Measurements from ENCODE around the gene BLNK. TPM values are rescaled to one million over a fixed set of nuclear protein-coding genes. Genes with fewer than 3 reads are reported as not detected.

The BLNK gene
- total RNA-seq, 1 experiment from 2014 or later = 1.0 TPM

- ChIA-PET CTCF (no interaction called here), POLR2A (ENCODE audit: unreplicated experiment) (no interaction called here)
- no peaks in the 10 kb centered on the region for H3K79me2 ChIP-seq (ENCODE audit: low read depth)
- no peak overlapping the region for H3K4me3 ChIP-seq
- BruUV-seq (replicated peaks) = no TSS peak
- no peaks in the 10 kb centered on the region for H3K4me1 ChIP-seq (replicated peaks; ENCODE audit: insufficient read depth)
- H3K9me3 ChIP-seq (ENCODE audit: insufficient read depth, low read depth) = no peaks in the 10 kb centered on the region
- H3K4me2 ChIP-seq = no peak overlapping the region
- no peak for TF ChIP-seq CTCF (conservative IDR thresholded peaks at IDR 0.05)
- no peak for TF ChIP-seq EZH2 (IDR thresholded peaks at IDR 0.05; ENCODE audit: low read depth)
- no peaks in the 10 kb centered on the region for H3K9me2 ChIP-seq (ENCODE audit: insufficient read depth)
- H4K20me1 ChIP-seq (ENCODE audit: insufficient read depth) = no peaks in the 10 kb centered on the region
- H3F3A ChIP-seq (ENCODE audit: insufficient read depth, low read depth) = no peaks in the 10 kb centered on the region
- intact Hi-C loops (cut with micrococcal nuclease; ENCODE audit: unreplicated experiment) = no loop called here
- H3K36me3 ChIP-seq (ENCODE audit: low read depth) = no peaks in the 10 kb centered on the region
- H3K27me3 ChIP-seq (ENCODE audit: insufficient read depth, low read depth) = no peaks in the 10 kb centered on the region
- DNase-seq = no peak
- no peak overlapping the region for H3K27ac ChIP-seq
- no peak overlapping the region for H2AFZ ChIP-seq
Measured at GRCh38 chr10:96218826-96219225, 52.5 kb downstream of the BLNK start.

- TF ChIP-seq EZH2 (IDR thresholded peaks at IDR 0.05; ENCODE audit: low read depth) = no peak
- no peak for TF ChIP-seq CTCF (conservative IDR thresholded peaks at IDR 0.05)
- Histone ChIP-seq H3K4me1 (replicated peaks; ENCODE audit: insufficient read depth) (no peaks in the 10 kb centered on the region), H3K9me2 (ENCODE audit: insufficient read depth) (no peaks in the 10 kb centered on the region), H3K4me2 (no peak overlapping the region), H3K4me3 (no peak overlapping the region), H3K79me2 (ENCODE audit: low read depth) (no peaks in the 10 kb centered on the region), H3F3A (ENCODE audit: insufficient read depth, low read depth) (no peaks in the 10 kb centered on the region), H3K9me3 (ENCODE audit: insufficient read depth, low read depth) (no peaks in the 10 kb centered on the region), H4K20me1 (ENCODE audit: insufficient read depth) (no peaks in the 10 kb centered on the region), H3K36me3 (ENCODE audit: low read depth) (no peaks in the 10 kb centered on the region), H3K27me3 (ENCODE audit: insufficient read depth, low read depth) (no peaks in the 10 kb centered on the region), H3K27ac (no peak overlapping the region), H2AFZ (no peak overlapping the region)
- BruUV-seq (replicated peaks) = no TSS peak
- ChIA-PET CTCF (no interaction called here), POLR2A (ENCODE audit: unreplicated experiment) (no interaction called here)
- no peak for DNase-seq
- intact Hi-C loops (cut with micrococcal nuclease; ENCODE audit: unreplicated experiment) = loop anchor here (2.0 kb wide), 1 partner anchor 25 kb away; no protein-coding TSS in a partner anchor
Measured at GRCh38 chr10:96217711-96218110, 53.7 kb downstream of the BLNK start.

GRCh38 chr10:96216775-96217174, 54.6 kb downstream of the BLNK start:
- no peaks in the 10 kb centered on the region for H3K27me3 ChIP-seq (ENCODE audit: insufficient read depth, low read depth)
- no peak overlapping the region for H3K4me2 ChIP-seq
- H3K9me3 ChIP-seq (ENCODE audit: insufficient read depth, low read depth) = no peaks in the 10 kb centered on the region
- H2AFZ ChIP-seq = no peak overlapping the region
- intact Hi-C loops (cut with micrococcal nuclease; ENCODE audit: unreplicated experiment) = loop anchor here (2.0 kb wide), 1 partner anchor 24 kb away; no protein-coding TSS in a partner anchor
- no peaks in the 10 kb centered on the region for H3K79me2 ChIP-seq (ENCODE audit: low read depth)
- ChIA-PET POLR2A (ENCODE audit: unreplicated experiment) (no interaction called here), CTCF (no interaction called here)
- no peaks in the 10 kb centered on the region for H3K9me2 ChIP-seq (ENCODE audit: insufficient read depth)
- H3K27ac ChIP-seq = no peak overlapping the region
- H3K4me1 ChIP-seq (replicated peaks; ENCODE audit: insufficient read depth) = no peaks in the 10 kb centered on the region
- DNase-seq = no peak
- no peaks in the 10 kb centered on the region for H3F3A ChIP-seq (ENCODE audit: insufficient read depth, low read depth)
- no peak for TF ChIP-seq EZH2 (IDR thresholded peaks at IDR 0.05; ENCODE audit: low read depth)
- TF ChIP-seq CTCF (conservative IDR thresholded peaks at IDR 0.05) = no peak
- H3K36me3 ChIP-seq (ENCODE audit: low read depth) = no peaks in the 10 kb centered on the region
- BruUV-seq (replicated peaks) = no TSS peak
- H3K4me3 ChIP-seq = no peak overlapping the region
- no peaks in the 10 kb centered on the region for H4K20me1 ChIP-seq (ENCODE audit: insufficient read depth)
